ENCODE results near the gene CIROP. TPM values are rescaled to one million over a fixed set of nuclear protein-coding genes. Genes with fewer than 3 reads are reported as not detected.
"Not testable (repeated sequence)": the region's sequence is repeated elsewhere in the genome, so short reads cannot be mapped to it uniquely, and the experiment has no call there.

CIROP gene
- total RNA-seq, 1 donor from 2014 or later = not detected

DNA sequence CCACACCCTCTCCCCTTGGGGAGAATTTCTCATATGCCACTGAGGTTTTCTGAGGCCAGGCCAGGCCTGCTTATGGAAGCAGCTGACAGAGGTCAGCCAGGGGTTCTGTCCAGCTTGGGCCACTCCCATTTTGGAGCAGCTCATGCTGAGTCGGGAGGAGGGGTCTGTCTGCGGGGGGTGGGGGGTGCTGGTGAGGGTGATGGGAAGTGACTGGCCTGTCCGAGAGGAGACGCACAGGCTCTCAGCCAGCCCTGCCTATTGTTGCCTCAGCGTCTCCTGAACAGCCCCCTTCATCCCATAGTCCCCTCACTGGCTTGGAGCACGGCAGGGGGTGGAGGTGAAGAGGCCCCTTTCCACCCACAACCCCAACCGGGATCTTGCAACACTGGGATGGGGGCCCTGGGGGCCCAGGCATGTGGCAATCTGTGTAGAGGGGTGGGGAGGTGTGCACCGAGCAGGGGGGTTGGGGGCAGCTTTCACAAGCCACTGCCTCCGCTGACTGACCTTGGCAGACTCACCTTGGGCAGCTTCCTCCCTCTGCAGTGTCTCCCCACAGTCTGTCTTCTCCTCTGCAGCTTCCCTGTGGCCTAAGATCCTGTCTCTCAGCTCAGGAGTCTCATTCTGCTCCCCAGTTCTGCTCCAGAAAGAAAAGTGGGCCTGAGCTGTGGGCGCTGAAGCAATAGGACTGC is 8.8 kb upstream of the CIROP start:
- no peak for DNase-seq

DNA sequence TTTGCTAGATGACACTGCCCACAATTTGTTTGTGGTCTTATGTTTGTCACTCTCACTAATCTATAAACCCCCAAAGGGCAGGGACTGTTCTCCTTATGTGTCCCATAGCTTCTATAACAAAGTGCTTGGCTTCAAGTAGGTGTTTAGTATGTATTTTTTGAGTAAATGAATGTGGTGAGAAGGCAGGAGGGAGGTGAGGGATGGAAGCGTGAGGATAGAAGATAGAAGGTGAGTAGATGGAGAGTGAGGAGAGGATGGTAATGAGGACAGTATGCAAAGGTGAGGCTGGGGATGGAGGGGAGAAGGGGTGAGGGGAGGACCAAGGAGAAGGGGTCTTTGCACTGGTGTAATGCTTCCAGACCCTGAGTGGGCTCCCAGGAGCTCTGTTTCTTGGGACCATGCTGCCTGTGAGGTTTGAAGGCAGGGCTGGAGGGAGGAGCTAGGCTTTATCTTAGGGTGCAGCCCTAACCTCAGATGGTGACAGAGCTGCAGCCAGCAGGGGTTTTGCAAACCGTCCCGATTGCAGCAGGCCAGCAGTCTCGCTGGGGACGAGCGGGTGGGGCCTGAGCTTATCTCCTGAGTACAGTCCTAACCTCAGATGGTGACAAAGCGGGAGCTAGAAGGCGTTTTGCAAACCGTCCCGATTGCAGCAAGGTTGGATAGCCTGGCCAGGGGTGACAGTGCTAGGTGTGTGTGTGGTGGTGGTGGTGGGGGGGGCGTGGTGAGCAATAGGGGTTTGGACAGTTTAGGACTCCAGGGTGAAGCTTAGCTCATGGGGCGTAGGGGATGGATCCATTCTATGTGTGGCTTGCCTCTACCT is 7.8 kb upstream of the CIROP start:
- no peak for DNase-seq

DNA sequence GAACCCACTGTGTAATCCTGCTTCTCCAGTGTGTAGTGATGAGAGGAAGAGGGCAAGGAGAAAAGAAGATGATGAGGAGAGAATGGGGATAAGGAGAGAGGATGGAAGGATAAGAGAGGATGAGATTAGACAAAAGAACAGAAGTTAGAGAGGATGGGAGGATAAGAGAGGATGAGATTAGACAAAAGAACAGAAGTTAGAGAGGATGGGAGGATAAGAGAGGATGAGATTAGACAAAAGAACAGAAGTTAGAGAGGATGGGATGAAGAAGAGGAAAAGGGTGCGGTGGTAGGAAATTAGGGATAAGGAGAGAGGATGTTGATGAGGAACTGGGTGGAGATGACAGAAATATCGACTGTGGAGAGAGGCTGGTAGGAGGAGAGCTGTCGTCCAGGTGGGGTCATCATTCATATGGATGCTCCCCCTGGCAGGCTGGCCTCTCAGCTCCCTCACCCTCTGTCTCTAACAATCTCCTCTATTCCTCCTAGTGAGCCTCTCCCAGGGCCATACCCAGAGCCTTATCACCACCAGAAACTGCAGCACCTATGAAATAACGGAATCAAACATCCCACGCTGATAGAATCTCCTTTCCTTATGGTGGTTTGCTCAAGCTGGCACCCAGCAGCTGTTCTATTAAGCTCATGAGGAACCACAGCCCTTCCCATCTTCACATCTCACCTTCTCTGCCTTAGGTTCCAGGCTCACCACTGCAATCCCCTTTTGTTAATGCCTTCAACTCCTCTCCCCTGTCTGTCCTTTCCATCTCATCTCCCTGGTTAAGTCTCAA is 6.0 kb upstream of the CIROP start:
- DNase-seq = no peak

DNA sequence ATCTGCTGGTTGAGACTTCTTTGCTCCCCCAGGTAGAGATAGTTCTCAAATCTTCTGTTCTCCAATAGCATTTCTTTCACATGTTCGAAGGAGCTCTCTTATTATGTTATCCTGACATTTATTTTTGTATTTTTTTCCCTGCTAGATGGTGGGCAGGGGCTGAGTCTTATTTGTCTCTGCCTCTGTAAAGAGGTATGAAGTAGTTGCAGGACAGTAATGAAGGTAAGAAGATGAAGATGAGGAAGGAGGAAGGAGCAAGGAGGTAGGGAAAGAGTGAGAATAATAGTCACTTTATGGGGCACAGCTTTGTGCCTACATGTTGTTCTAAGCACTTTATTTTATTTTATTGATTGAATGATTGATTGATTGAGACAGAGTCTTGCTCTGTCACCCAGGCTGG is 5.0 kb upstream of the CIROP start:
- DNase-seq = no peak

DNA sequence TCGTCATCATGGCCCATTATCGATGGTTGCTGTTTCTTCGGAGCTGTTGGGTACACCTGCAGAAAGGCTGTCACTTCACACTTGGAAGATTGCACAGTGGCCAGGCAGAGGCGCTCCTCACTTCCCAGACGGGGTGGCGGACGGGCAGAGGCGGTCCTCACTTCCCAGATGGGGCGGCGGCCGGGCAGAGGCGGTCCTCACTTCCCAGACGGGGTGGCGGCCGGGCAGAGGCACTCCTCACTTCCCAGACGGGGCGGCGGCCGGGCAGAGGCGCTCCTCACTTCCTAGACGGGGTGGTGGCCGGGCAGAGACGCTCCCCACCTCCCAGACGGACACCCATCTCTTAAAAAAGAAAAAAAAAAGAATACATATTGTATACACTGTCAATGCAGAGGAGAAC is 3.4 kb upstream of the CIROP start:
- not testable (repeated sequence) for DNase-seq

DNA sequence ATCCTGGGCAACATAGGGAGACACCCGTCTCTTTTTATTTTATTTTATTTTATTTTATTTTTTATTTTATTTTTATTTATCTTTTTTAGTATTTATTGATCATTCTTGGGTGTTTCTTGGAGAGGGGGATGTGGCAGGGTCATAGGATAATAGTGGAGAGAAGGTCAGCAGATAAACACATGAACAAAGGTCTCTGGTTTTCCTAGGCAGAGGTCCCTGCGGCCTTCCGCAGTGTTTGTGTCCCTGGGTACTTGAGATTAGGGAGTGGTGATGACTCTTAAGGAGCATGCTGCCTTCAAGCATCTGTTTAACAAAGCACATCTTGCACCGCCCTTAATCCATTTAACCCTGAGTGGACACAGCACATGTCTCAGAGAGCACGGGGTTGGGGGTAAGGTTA is 2.8 kb upstream of the CIROP start:
- not testable (repeated sequence) for DNase-seq

DNA sequence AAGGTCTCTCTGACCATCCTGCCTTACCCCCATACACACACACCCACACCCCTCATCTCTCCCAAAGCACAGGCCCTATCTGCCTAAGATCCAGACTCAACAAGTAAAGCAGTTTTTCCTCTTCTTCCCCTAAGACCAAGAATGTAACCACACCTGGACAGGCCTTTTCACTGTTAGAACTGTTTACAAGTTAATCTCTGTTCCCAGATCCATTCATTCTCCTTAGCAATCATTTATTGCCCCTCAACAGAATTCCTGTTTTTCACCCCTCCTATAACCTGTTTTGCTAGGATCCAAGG is 1.9 kb upstream of the CIROP start:
- DNase-seq = no peak

DNA sequence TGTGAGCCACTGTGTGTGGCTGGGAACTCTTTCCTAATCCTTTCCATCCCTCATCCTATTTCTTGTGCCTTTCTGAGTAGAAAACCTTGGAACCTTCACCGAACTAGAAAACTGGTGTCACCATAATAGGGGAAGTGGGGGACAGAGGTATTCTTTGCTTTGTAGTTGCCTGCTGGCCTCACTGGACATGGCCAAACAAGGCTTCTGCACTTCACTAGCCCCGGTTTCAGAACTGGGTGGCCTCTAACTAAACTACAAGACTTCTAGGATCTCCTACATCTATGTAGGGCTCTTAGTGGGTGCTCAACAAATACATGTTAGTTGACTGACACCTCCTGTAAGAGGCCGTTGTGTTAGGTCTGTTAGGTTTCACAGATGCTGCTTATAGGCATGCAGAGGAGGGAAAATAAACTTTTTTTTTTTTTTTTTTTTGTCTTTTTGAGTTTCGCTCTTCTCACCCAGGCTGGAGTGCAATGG is 597 bp upstream of the CIROP start:
- DNase-seq = no peak

DNA sequence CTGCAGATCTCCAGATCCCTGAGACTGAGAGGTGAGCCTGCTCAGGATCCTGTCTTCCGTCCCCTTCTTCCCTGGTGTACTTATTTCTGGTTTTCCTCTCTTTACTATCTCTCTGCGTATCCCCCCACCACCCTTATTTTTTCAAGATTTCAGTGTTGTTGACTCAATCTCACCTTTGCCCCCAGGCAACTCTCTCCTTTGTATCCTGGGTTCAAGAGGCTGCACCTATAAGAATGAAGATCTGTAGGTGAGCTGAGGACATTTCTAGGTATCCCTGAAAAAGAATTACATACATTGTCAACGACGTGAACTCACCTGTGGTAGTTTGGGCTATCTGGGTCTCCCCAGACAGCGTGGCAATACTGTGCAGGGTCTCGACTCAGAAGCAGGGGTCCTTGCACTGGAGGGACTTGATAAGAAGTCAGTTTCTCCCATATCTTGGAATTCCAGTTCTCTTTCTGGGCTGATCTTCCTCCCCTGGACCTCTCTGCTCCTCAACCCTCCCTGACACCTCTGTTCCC is 659 bp downstream of the CIROP start:
- DNase-seq = no peak

DNA sequence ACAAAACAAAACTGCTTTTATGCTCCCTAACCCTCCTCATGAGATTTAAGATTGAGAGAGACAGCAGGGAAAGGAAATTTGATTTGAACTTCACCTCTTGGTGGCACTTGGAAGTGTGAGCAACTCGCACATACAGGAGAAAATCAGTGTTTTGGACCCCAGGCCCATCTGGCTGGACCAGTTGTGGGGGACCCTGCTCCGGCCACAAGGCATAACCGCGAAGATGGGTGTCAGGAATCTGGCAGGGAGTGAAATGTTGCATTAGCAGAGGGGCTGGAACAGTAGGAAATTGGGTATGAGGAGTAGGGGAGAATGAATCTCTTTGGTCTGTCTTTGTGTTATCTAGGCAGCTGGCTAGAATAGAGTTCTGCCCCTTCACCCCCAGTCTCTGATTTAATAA is 1.2 kb downstream of the CIROP start:
- DNase-seq = no peak

DNA sequence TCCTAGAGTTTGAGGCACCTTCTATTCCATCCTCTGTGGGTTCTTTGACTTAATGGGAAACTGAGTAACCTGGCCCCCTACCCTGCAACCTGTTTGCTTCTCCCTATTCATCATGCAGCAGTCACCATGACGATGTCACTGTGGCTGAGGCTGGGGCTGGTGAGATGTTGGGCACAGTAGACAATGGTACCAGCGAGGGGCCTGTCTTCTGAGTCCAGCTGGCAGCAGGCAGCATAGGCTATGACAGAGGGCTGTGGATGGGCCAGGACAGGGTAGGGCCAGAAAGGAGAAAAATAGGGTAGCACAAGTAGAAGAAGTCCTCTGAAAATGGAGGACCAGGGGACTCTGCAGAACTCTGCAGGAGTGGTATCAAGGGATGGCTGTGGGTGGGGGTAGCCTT is 2.0 kb downstream of the CIROP start:
- no peak for DNase-seq

DNA sequence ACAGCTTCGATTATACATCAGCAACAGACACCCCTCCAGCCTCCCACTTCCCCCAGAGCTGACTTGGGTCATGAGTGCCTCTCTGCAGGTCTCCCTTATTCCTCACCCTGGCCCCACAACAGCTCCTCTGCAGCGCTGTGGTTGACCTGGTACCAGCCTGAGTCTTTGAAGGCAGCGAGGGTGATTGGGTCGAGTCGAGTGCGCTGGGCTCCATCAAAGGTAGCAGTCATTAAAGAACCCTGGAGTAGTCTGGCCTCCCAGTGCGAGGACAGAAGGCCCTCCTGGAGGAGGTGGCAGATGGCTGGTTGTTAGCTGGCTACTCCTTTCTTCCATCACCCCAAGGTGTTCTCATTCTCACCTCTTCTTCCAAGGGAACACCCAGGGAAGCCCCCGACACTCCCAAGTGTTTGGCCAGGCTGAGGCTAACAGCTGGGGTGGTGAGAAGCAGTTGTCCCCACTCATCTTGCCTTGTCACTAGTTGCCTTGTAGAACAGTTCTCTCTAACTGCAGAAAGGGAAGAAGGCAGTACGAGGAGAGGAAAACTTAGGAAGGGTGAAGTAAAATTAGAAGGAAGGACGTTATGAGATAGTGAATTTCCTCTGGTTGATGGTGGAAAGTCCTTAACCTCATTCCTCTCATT is 2.7 kb downstream of the CIROP start:
- DNase-seq = no peak

DNA sequence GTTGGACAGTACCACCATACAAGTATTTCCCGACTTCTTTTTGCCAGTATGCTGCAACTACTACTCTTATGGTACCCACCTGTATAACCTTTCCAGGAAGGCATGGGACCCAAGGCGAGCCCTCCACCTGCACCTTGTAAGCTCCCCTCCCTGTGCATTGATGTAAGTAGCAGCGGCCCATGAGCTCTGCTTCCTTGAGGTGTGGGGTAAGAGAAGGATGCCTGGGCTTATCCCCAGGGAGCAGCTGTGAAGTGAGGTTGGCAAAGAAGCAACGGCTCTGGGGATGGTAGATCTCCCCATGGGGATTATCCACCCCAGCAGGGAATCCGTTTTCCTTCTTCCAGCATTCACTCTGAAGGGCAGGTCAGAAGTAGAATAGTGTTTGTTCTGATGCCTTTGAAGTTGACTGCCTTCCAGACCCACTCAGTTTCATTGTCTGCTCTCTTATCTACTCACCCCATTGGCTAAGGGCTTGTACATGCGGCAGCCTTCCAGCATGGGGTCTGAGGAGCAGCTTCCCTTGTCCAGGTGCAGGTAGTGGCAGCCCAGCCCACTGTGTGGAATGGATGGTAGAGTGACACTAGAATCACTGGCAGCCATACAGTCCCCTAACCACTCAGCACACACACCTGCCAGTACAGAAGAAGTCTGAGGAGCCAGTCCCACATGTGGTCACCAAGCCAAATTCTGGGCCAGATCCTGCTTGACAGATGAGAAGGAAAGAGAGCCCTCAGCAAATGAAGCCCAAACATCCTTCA is 3.4 kb downstream of the CIROP start:
- no peak for DNase-seq

DNA sequence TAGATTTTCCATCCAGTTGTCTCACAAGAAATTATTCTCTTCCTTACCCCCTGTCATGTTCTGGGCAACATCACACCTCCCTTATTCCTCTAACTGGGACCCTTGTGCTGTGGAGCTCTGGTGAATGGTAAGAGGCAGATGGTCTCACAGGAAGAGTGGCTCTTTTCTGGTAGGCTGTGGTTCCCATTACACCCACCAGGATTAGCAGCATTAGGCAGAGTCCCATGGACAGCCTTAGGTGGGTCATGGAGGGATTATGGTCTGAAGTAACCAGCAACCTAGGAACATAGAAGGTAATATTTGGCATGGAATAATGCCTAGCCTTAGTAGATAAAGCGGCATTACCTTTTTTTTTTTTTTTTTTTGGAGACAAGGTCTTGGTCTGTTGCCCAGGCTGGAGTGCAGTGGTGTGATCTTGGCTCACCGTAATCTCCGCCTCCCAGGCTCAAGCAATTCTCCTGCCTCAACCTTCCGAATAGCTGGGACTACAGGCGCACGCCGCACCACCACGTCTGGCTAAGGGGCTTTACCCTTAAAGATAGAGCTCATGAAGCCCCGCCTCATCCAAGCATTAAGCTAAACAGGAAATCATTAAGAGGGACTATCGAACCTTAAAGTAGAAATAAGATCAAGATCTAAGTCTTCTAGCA is 5.5 kb downstream of the CIROP start:
- DNase-seq = no peak

DNA sequence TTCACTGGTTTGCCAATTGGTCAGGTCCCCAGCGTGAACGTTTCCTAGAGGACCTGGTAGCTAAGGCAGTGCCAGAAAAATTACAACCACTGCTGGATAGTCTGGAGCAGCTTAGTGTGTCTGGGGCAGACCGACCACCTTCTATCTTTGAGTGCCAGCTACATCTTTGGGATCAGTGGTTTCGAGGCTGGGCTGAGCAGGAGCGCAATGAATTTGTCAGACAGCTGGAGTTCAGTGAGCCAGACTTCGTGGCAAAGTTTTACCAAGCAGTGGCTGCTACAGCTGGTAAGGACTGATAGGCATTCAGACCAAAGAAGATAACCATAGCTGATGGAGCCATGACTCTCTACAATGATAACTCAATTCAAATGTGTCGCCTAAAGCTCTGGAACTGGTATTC is 7.0 kb downstream of the CIROP start:
- no peak for DNase-seq

DNA sequence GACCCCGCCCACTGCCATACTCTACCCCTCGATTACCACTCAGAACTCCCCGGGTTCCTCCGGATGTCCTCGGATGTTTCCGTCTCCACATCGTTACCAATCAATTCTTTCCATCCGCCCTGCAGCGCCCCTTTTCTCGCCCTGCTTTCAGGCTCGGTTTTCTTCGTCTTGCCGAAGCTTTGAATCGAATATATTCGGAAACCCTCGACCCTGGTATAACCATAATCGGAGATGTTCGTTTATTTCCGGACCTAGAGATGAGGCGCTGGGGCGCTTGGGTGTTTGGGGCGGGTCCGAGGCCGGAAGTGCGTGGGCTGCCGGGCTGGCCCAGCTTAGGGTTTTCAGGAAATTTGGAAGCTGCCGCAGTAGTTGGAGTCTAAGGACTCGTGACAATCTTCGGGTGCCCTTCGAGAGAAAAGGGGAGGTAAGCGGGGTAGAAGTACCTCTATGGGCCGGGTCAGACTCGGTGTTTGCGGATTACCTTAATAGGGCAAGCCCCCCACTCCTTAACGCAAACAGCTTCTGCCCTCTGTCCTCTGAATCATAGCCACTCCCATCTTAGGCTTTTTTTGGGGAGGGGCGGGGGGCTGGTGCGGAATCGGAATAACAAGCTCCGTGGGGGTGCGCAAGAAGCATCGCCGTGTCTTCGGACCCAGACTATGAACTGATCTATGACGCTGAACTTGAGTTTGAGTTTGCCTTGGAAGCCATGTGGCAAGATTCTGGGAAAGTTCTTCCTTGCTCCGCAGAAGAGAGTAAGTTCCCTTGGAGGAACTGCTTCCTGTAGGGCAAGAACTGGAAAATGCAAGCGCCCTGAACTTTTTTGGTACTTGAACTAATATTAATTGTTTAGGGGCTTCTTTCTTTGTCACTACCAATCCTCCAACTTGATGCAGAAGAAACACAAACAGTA is 9.3 kb downstream of the CIROP start, which contains the start of gene C14orf119:
Gene C14orf119 (plus strand): TSS at position 310 of the 913 bp plus-strand sequence. CDS start 2,154 bp downstream, outside the sequence.
- no peak for DNase-seq

DNA sequence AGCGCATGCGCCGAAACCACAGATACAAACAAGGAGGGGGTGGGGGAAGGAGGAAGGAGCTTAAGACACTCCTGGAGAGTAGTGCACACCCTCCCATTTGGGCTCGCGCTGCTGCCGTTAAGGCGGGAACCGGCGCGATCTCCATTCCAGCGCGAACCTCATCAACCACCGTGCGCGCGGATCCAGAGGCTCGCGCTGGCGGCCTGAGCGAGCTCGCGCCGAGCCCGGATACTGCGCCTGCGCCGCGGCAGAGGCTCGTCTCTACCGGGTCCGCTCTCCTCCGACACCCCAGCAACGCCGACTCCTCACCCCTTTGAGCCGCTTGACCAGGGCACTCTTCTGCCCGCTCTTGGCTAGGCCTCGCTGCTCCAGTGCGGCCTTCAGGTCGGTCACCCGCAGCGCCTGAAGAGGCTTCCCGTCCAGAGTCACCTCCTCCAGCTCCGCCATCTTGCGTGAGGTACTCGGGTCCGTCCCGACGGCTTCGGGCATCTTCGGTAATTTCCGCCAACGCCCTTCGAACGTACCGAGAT is 10.1 kb downstream of the CIROP start, which contains the start of gene ACIN1:
Gene ACIN1 (minus strand): TSS at position 471 of the 530 bp plus-strand sequence. CDS start 24 bp downstream, at position 447.
- DNase-seq = no peak

DNA sequence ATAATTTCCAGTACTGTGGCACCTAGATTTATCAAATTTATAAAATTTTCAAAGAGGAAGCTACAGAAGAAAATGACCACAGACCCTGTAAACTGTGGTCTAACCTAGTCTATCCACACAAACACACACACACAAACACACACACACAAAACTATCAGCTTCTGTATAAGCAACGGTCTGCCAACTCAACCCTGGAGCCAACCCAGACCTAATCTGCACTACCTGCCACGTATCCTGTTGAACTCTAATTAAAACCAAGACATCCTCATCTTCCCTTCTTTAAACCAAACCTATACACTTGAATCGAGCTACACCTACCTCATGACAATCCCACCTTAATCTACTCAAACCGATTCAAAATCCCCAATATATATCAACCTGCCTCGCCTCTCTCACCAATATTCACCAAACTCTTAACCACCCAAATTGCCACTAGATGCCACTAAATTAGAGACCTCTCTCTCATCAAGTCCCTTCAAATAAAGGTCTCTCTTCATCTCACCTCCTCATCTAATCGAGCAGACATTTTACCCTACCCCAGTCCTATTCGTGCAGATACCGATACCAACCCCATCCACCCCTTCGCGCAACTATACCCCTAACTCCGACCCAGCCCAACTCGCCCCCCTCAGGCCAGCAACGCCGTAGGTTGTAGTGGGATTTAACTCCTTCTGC is 10.7 kb downstream of the CIROP start:
- no peak for DNase-seq

DNA sequence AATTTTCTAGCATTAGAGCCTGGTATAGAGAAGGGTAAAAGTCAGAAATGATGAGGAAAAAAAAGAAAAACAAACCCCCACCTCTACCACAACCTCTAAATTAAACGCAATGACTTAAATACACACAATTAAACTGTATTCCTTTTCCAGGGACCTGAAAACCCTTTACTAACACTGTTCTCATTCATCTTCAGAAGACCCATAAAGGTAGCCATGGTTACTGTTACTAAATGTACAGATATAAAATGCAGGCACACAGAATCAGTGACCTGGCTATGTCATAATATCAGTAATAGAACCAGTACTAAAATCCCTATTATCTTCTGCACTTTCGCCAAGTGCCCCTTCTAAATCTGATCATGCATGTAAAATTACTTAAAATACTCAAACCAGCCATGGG is 11.3 kb downstream of the CIROP start:
- DNase-seq = no peak
